Activated T-cell treated with anti-CD3 and anti-CD28 coated beads, Interleukin-2, amount 50 U/mL, for 72 hours (primary cell): ENCODE data around the gene S1PR4. TPM values are rescaled to one million over a fixed set of nuclear protein-coding genes. Genes with fewer than 3 reads are reported as not detected.

Experiments
- ATAC-seq, 2 donors: fragments of 150-1000 bp; cut with Tn5 transposase; replicated peaks in 1 of 2; 2 replicates each; pipeline ENCODE4 v1.10.0; 2021; ENCODE audit warnings: moderate library complexity in 2 of 2, mild to moderate bottlenecking in 1 of 2
- DNase-seq, 2 donors: peaks; one replicate each; pipeline ENCODE4 v3.0.0; 2021 to 2022; ENCODE audit warnings: mixed read lengths in 1 of 2
- H3K27ac Mint-ChIP-seq: one replicate; pipeline ENCODE4 v1.8.0; 2022; ENCODE audit warnings: mild to moderate bottlenecking, moderate library complexity, mixed read lengths
- H3K27me3 Mint-ChIP-seq: one replicate; pipeline ENCODE4 v1.8.0; 2022; ENCODE audit warnings: low read depth, mixed read lengths
- H3K36me3 Mint-ChIP-seq, 2 donors: one replicate each; pipeline ENCODE4 v1.8.0; 2022; ENCODE audit warnings: mixed read lengths in 2 of 2, mild to moderate bottlenecking in 1 of 2; ENCODE audit not compliant: insufficient read depth in 2 of 2
- H3K4me1 Mint-ChIP-seq: one replicate; pipeline ENCODE4 v1.8.0; 2022; ENCODE audit warnings: low read depth, mixed read lengths
- H3K4me3 Mint-ChIP-seq, 2 donors: one replicate each; pipeline ENCODE4 v1.8.0; 2022; ENCODE audit warnings: mild to moderate bottlenecking in 2 of 2, mixed read lengths in 2 of 2, moderate library complexity in 2 of 2
- H3K9me3 Mint-ChIP-seq, 2 donors: one replicate each; pipeline ENCODE4 v1.8.0; 2022; ENCODE audit warnings: mixed read lengths in 2 of 2
- total RNA-seq, 2 donors: library from RNA; stranded (reverse); gene quantifications; one replicate each; pipeline ENCODE4 v1.2.3, GENCODE V29; 2022

The S1PR4 gene
- total RNA-seq, 2 donors from 2014 or later: 41.1 to 43.4 TPM

- Mint-ChIP-seq H3K27ac (peak overlapping the region; percentile 30), H3K4me1 (peaks cover 21% of the 10 kb centered on the region), H3K4me3 (peak overlapping the region; percentile 72 to 88), H3K36me3 (peaks cover 5 to 13% of the 10 kb centered on the region in 2 donors), H3K27me3 (no peaks in the 10 kb centered on the region), H3K9me3 (no peaks in the 10 kb centered on the region)
- ATAC-seq (peak; percentile 55 to 67), DNase-seq (peak; percentile 74 to 76)
Measured at GRCh38 chr19:3176715-3177501, 1.7 kb upstream of the S1PR4 start.

GRCh38 chr19:3178973-3179738, 587 bp downstream of the S1PR4 start:
- ATAC-seq (peak; percentile 23 to 36), DNase-seq (peak in 1 of 2 donors; percentile 37)
- no peaks in the 10 kb centered on the region for H3K27me3 Mint-ChIP-seq
- no peaks in the 10 kb centered on the region for H3K9me3 Mint-ChIP-seq
- peaks cover 5 to 13% of the 10 kb centered on the region in 2 donors for H3K36me3 Mint-ChIP-seq
- H3K4me3 Mint-ChIP-seq: peak overlapping the region; percentile 93
- peak overlapping the region; percentile 94 for H3K27ac Mint-ChIP-seq
- peaks cover 41% of the 10 kb centered on the region for H3K4me1 Mint-ChIP-seq

- Mint-ChIP-seq H3K4me3 (peak overlapping the region; percentile 93), H3K27me3 (no peaks in the 10 kb centered on the region), H3K4me1 (peaks cover 48% of the 10 kb centered on the region), H3K27ac (peak overlapping the region; percentile 94), H3K9me3 (no peaks in the 10 kb centered on the region), H3K36me3 (peaks cover 5 to 13% of the 10 kb centered on the region in 2 donors)
- ATAC-seq (peak; percentile 43 to 47), DNase-seq (peak; percentile 52 to 53)
Measured at GRCh38 chr19:3179739-3180293, 1.2 kb downstream of the S1PR4 start.

- Mint-ChIP-seq H3K36me3 (peaks cover 5 to 13% of the 10 kb centered on the region in 2 donors), H3K27ac (peak overlapping the region; percentile 97), H3K4me3 (peak overlapping the region; percentile 96 to 99), H3K4me1 (peaks cover 65% of the 10 kb centered on the region), H3K9me3 (no peaks in the 10 kb centered on the region), H3K27me3 (no peaks in the 10 kb centered on the region)
- ATAC-seq: no peak
- DNase-seq: no peak
Measured at GRCh38 chr19:3183721-3184641, 5.4 kb downstream of the S1PR4 start.

GRCh38 chr19:3184847-3185460, 6.4 kb downstream of the S1PR4 start:
- peaks cover 68% of the 10 kb centered on the region for H3K4me1 Mint-ChIP-seq
- DNase-seq (peak; percentile 66 to 72), ATAC-seq (peak; percentile 39 to 45)
- no peaks in the 10 kb centered on the region for H3K27me3 Mint-ChIP-seq
- H3K9me3 Mint-ChIP-seq: no peaks in the 10 kb centered on the region
- peaks cover 3 to 6% of the 10 kb centered on the region in 2 donors for H3K36me3 Mint-ChIP-seq
- H3K4me3 Mint-ChIP-seq: peak overlapping the region; percentile 96 to 99
- peak overlapping the region; percentile 97 for H3K27ac Mint-ChIP-seq

- H3K4me1 Mint-ChIP-seq: peaks cover 68% of the 10 kb centered on the region
- peaks cover 2% of the 10 kb centered on the region in 2 donors for H3K36me3 Mint-ChIP-seq
- DNase-seq (peak; percentile 95 to 96), ATAC-seq (peak; percentile 87 to 90)
- H3K27me3 Mint-ChIP-seq: no peaks in the 10 kb centered on the region
- peak within 1 kb of the TSS; percentile 96 to 99 for H3K4me3 Mint-ChIP-seq
- no peaks in the 10 kb centered on the region for H3K9me3 Mint-ChIP-seq
- peak within 1 kb of the TSS; percentile 97 for H3K27ac Mint-ChIP-seq
Measured at GRCh38 chr19:3185461-3186159, 7.0 kb downstream of the S1PR4 start, which contains the start of gene NCLN. Gene NCLN (plus strand): TSS chr19:3185930. CDS start chr19:3186031, 101 bp downstream.

GRCh38 chr19:3186160-3186688, 7.7 kb downstream of the S1PR4 start:
- ATAC-seq: no peak
- H3K27ac Mint-ChIP-seq: peak overlapping the region; percentile 58
- H3K4me3 Mint-ChIP-seq: peak overlapping the region; percentile 95 to 99
- no peaks in the 10 kb centered on the region for H3K27me3 Mint-ChIP-seq
- H3K4me1 Mint-ChIP-seq: peaks cover 68% of the 10 kb centered on the region
- peak in 1 of 2 donors; percentile 28 for DNase-seq
- peaks cover 1 to 2% of the 10 kb centered on the region in 2 donors for H3K36me3 Mint-ChIP-seq
- no peaks in the 10 kb centered on the region for H3K9me3 Mint-ChIP-seq

GRCh38 chr19:3186891-3187661, 8.5 kb downstream of the S1PR4 start:
- Mint-ChIP-seq H3K27ac (peak overlapping the region; percentile 79), H3K4me3 (peak overlapping the region; percentile 95 to 99), H3K36me3 (peaks cover 1 to 2% of the 10 kb centered on the region in 2 donors), H3K9me3 (no peaks in the 10 kb centered on the region), H3K27me3 (no peaks in the 10 kb centered on the region), H3K4me1 (peaks cover 62% of the 10 kb centered on the region)
- DNase-seq (no peak), ATAC-seq (no peak)

- Mint-ChIP-seq H3K9me3 (no peaks in the 10 kb centered on the region), H3K4me3 (peak overlapping the region; percentile 95 to 99), H3K27ac (no peak overlapping the region), H3K36me3 (peaks cover 1 to 2% of the 10 kb centered on the region in 2 donors), H3K27me3 (no peaks in the 10 kb centered on the region), H3K4me1 (peaks cover 57% of the 10 kb centered on the region)
- ATAC-seq (no peak), DNase-seq (no peak)
Measured at GRCh38 chr19:3187662-3188511, 9.3 kb downstream of the S1PR4 start.
